A673 (cell line): Measurements from ENCODE around the gene NLGN1. TPM values are rescaled to one million over a fixed set of nuclear protein-coding genes. Genes with fewer than 3 reads are reported as not detected.

Experiments
- BruUV-seq: library from RNA; stranded (reverse); fragments of 400-500 nt; replicated peaks from 2 replicates; lab custom pipeline; 2021; lab: Mats Ljungman, UMichigan
- CTCF ChIA-PET: fragments of 300-600 bp; sonication (Branson Sonifier 250); formaldehyde crosslinking; loops from one replicate; lab custom pipeline; 2022; ENCODE audit warnings: antibody characterized with exemption; lab: Charles Lee
- POLR2A ChIA-PET: fragments of 300-600 bp; sonication (Branson Sonifier 250); formaldehyde crosslinking; loops from one replicate; lab custom pipeline; 2022; ENCODE audit warnings: antibody characterized with exemption; ENCODE audit not compliant: low non-redundant PET; lab: Charles Lee
- DNase-seq: peaks from one replicate; pipeline ENCODE4 v3.0.0-alpha.2; 2015; ENCODE audit warnings: low spot score
- H3K27ac ChIP-seq: fragments of 200-600 bp; sonication (generic); 2 replicates; pipeline ENCODE4 v1.5.1; 2016; ENCODE audit warnings: mixed run types, low read depth, mild to moderate bottlenecking, mixed read lengths, antibody characterized with exemption, low read length; ENCODE audit not compliant: poor library complexity, severe bottlenecking
- H3K27me3 ChIP-seq: fragments of 200-600 bp; sonication (generic); replicated peaks from 2 replicates; pipeline ENCODE4 v1.6.1; 2017; ENCODE audit warnings: mixed run types, low read depth, mild to moderate bottlenecking, mixed read lengths, antibody characterized with exemption, low read length; ENCODE audit not compliant: insufficient read depth, poor library complexity
- H3K36me3 ChIP-seq: fragments of 200-600 bp; sonication (generic); 2 replicates; pipeline ENCODE4 v1.6.1; 2016; ENCODE audit warnings: mixed run types, mild to moderate bottlenecking, mixed read lengths, antibody characterized with exemption, low read length; ENCODE audit not compliant: insufficient read depth, poor library complexity, severe bottlenecking
- H3K4me1 ChIP-seq: fragments of 200-600 bp; sonication (generic); 2 replicates; pipeline ENCODE4 v1.6.1; 2017; ENCODE audit warnings: mixed run types, mild to moderate bottlenecking, mixed read lengths, antibody characterized with exemption, low read length; ENCODE audit not compliant: insufficient read depth, poor library complexity, severe bottlenecking
- H3K4me3 ChIP-seq: fragments of 200-600 bp; sonication (generic); 2 replicates; pipeline ENCODE4 v1.5.1; 2016; ENCODE audit warnings: low read depth, mixed run types, mild to moderate bottlenecking, mixed read lengths, low read length; ENCODE audit not compliant: poor library complexity, severe bottlenecking
- H3K9me3 ChIP-seq: fragments of 200-600 bp; sonication (generic); 2 replicates; pipeline ENCODE4 v1.6.1; 2016; ENCODE audit warnings: mixed run types, low read depth, mild to moderate bottlenecking, mixed read lengths, antibody characterized with exemption, low read length; ENCODE audit not compliant: poor library complexity, severe bottlenecking
- EZH2 ChIP-seq: fragments of 200-600 bp; sonication (generic); IDR thresholded peaks from 2 replicates; pipeline ENCODE4 v1.6.1; 2017; ENCODE audit warnings: borderline replicate concordance, low read depth, mild to moderate bottlenecking, mixed read lengths, antibody characterized with exemption, low read length; ENCODE audit not compliant: poor library complexity, severe bottlenecking
- intact Hi-C: fragments of 100-400 bp; cut with micrococcal nuclease; formaldehyde crosslinking; loops from one replicate; pipeline ENCODE4 v1.10.0; 2022; ENCODE audit not compliant: unreplicated experiment
- total RNA-seq: library from RNA; stranded (reverse); gene quantifications from 2 replicates; pipeline ENCODE4 v1.2.3, GENCODE V29; 2021
- TF ChIP-seq, protein P1 (sequence below): fragments of 300-800, 200-600 bp; sonication (generic); conservative IDR thresholded peaks from 2 replicates; pipeline ENCODE4 v1.5.1; 2017; ENCODE audit warnings: low read depth, mild to moderate bottlenecking, antibody characterized with exemption, low read length, moderate library complexity, mixed read lengths

The NLGN1 gene
- total RNA-seq, 1 experiment from 2014 or later: 0.39 TPM

DNA sequence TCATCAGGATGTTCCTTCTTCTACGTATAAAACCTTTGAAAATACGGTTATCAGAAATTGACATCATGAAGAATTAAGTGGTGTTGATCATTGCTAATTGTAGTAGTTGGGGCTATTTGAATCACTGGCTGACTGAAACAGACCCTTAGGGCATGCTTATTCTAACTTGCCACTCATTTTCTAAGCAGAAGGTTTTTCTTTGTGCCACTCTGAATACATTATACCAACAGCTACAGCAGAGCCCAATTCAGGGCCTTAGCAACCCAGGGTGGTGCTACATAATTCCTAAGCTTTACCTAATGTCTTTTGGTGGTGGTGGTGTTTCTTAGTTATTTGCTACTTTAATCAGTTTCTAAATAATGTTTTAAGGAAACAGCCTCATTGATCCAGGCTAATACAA, 524.2 kb downstream of the NLGN1 start:
- no TSS peak for BruUV-seq
- H3K27ac ChIP-seq: no peak overlapping the region
- DNase-seq: no peak
- ChIA-PET CTCF (no interaction called here), POLR2A (no interaction called here)
- H3K27me3 ChIP-seq: no peaks in the 10 kb centered on the region
- no peaks in the 10 kb centered on the region for H3K9me3 ChIP-seq
- H3K4me3 ChIP-seq: no peak overlapping the region
- intact Hi-C loops: no loop called here
- no peaks in the 10 kb centered on the region for H3K4me1 ChIP-seq
- H3K36me3 ChIP-seq: no peaks in the 10 kb centered on the region
- no peak for TF ChIP-seq EZH2
- TF ChIP-seq, protein P1, sequence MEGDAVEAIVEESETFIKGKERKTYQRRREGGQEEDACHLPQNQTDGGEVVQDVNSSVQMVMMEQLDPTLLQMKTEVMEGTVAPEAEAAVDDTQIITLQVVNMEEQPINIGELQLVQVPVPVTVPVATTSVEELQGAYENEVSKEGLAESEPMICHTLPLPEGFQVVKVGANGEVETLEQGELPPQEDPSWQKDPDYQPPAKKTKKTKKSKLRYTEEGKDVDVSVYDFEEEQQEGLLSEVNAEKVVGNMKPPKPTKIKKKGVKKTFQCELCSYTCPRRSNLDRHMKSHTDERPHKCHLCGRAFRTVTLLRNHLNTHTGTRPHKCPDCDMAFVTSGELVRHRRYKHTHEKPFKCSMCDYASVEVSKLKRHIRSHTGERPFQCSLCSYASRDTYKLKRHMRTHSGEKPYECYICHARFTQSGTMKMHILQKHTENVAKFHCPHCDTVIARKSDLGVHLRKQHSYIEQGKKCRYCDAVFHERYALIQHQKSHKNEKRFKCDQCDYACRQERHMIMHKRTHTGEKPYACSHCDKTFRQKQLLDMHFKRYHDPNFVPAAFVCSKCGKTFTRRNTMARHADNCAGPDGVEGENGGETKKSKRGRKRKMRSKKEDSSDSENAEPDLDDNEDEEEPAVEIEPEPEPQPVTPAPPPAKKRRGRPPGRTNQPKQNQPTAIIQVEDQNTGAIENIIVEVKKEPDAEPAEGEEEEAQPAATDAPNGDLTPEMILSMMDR: no peak

DNA sequence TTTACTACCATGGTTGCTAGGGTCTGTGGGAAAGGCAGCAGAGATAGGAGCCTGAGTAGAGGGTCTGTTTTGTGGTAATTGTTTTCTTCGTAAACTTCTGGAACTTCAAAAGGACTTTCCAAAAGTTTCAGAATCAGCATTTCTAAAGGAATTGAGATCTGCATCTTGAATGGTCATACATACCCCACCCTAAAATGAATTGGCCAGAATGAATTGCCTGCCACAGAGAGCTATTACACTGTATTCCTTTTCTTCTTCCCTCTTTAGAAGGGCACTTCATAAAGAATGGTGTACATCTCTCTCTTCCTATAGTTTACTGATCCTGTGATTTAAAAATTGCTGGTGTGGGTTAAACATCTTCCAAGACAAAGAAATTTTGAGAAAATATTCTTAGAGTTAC, 525.7 kb downstream of the NLGN1 start:
- H3K9me3 ChIP-seq: no peaks in the 10 kb centered on the region
- no peak overlapping the region for H3K4me3 ChIP-seq
- intact Hi-C loops: no loop called here
- POLR2A ChIA-PET: no interaction called here
- H3K36me3 ChIP-seq: no peaks in the 10 kb centered on the region
- no peak for DNase-seq
- no peaks in the 10 kb centered on the region for H3K4me1 ChIP-seq
- CTCF ChIA-PET: no interaction called here
- BruUV-seq: no TSS peak
- no peak overlapping the region for H3K27ac ChIP-seq
- TF ChIP-seq EZH2: no peak
- TF ChIP-seq, protein P1: no peak
- no peaks in the 10 kb centered on the region for H3K27me3 ChIP-seq

GRCh38 chr3:173930251-173930650, 532.7 kb downstream of the NLGN1 start:
- Histone ChIP-seq H3K4me1 (peaks cover 24% of the 10 kb centered on the region), H3K27ac (no peak overlapping the region), H3K9me3 (no peaks in the 10 kb centered on the region), H3K36me3 (no peaks in the 10 kb centered on the region), H3K27me3 (no peaks in the 10 kb centered on the region), H3K4me3 (no peak overlapping the region)
- ChIA-PET POLR2A (interaction anchor here (0.6 kb wide), 2 partner anchors 159 to 766 kb away, joined by 4 to 6 read pairs; no protein-coding TSS in a partner anchor), CTCF (no interaction called here)
- peak; percentile 64 for DNase-seq
- intact Hi-C loops: no loop called here
- BruUV-seq: no TSS peak
- TF ChIP-seq EZH2: no peak
- TF ChIP-seq, protein P1: no peak
